ENCODE results near the gene EFCAB10.

DNA sequence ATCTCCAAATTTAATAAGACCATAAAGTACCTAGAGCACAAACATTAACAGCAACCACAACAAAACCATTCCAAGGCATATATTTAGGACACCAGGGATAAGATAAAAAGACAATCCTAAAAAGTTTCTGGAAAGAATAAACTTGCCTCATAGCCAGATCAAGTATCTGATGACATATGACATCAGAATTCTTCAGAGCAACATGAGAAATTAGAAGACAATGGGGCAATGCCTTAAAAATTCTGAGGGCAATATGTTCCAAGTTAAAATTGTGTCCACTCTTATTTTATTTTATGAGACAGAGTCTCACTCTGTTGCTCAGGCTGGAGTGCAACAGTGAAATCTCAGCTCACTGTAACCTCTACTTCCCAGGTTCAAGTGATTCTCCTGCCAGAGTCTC, 2.8 kb downstream of the EFCAB10 start:
- TF ChIP-seq, protein P1, sequence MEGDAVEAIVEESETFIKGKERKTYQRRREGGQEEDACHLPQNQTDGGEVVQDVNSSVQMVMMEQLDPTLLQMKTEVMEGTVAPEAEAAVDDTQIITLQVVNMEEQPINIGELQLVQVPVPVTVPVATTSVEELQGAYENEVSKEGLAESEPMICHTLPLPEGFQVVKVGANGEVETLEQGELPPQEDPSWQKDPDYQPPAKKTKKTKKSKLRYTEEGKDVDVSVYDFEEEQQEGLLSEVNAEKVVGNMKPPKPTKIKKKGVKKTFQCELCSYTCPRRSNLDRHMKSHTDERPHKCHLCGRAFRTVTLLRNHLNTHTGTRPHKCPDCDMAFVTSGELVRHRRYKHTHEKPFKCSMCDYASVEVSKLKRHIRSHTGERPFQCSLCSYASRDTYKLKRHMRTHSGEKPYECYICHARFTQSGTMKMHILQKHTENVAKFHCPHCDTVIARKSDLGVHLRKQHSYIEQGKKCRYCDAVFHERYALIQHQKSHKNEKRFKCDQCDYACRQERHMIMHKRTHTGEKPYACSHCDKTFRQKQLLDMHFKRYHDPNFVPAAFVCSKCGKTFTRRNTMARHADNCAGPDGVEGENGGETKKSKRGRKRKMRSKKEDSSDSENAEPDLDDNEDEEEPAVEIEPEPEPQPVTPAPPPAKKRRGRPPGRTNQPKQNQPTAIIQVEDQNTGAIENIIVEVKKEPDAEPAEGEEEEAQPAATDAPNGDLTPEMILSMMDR (IDR thresholded peaks at IDR 0.05): no peak
- TF ChIP-seq POLR2AphosphoS5 (IDR thresholded peaks at IDR 0.05): no peak
- TF ChIP-seq POLR2A (IDR thresholded peaks at IDR 0.05; ENCODE audit: low read depth): no peak
- no peak for TF ChIP-seq EP300 (IDR thresholded peaks at IDR 0.05)
